Tibial nerve (tissue), 4 donors: ENCODE measurements around the gene FBXO42. TPM values are rescaled to one million over a fixed set of nuclear protein-coding genes. Genes with fewer than 3 reads are reported as not detected.

Source experiments
- DNase-seq, 2 donors: peaks; one replicate each; pipeline ENCODE4 v3.0.0-alpha.2; 2019; ENCODE audit warnings: low spot score in 2 of 2
- H3K27ac ChIP-seq, 4 donors: fragments of 200-600 bp; sonication (generic) in 3 of 4; one replicate each; pipeline ENCODE4 v1.5.1; 2017 to 2019; ENCODE audit warnings: mild to moderate bottlenecking in 1 of 4
- H3K27me3 ChIP-seq, 2 donors: fragments of 200-600 bp; sonication (generic) in 1 of 2; one replicate each; pipeline versions ENCODE4 v1.5.1 to v1.6.0; 2017 to 2019
- H3K36me3 ChIP-seq, 3 donors: fragments of 200-600 bp; sonication (generic); one replicate each; pipeline ENCODE4 v1.5.1; 2018 to 2019
- H3K4me1 ChIP-seq, 4 donors: fragments of 200-600 bp; sonication (generic) in 3 of 4; one replicate each; pipeline ENCODE4 v1.5.1; 2017 to 2019
- H3K4me3 ChIP-seq, 4 donors: fragments of 200-600 bp; sonication (generic) in 3 of 4; one replicate each; pipeline ENCODE4 v1.5.1; 2017 to 2019; ENCODE audit warnings: mild to moderate bottlenecking in 1 of 4, moderate library complexity in 1 of 4
- H3K9me3 ChIP-seq, 4 donors: fragments of 200-600 bp; sonication (generic) in 3 of 4; one replicate each; pipeline ENCODE4 v1.5.1; 2017 to 2019
- EP300 ChIP-seq, 2 donors: sonication (generic); formaldehyde crosslinking; IDR thresholded peaks; one replicate each; pipeline ENCODE4 v1.6.1; 2017; ENCODE audit warnings: antibody characterized with exemption in 2 of 2, mild to moderate bottlenecking in 1 of 2
- POLR2A ChIP-seq, 2 donors: fragments of 450-650 bp; IDR thresholded peaks; one replicate each; pipeline ENCODE4 v1.6.1; 2017; ENCODE audit warnings: antibody characterized with exemption in 2 of 2, mild to moderate bottlenecking in 2 of 2, moderate library complexity in 2 of 2
- WGBS, 2 donors: methylation state at CpG; one replicate each; pipeline ENCODE4 v1.1.5; 2018; 5-methylcytosine and 5-hydroxymethylcytosine counted together
- total RNA-seq, 4 donors: library from RNA; depleted of rRNA; stranded (reverse); fragments of >200 nt; gene quantifications; one replicate each; pipeline ENCODE4 v1.1.0, GENCODE V29; 2016
- TF ChIP-seq, protein P1 (sequence below), 5 experiments: fragments of 200-600 bp in 3 of 5; fragments of 450-650 bp in 2 of 5; sonication (generic) in 3 of 5; IDR thresholded peaks; one replicate each; pipeline ENCODE4 v1.5.1; 2016 to 2019; ENCODE audit warnings: antibody characterized with exemption in 5 of 5, mild to moderate bottlenecking in 3 of 5, moderate library complexity in 2 of 5

FBXO42 gene
- total RNA-seq, 4 donors from 2014 or later, result 39.8 to 69.4 (median 54.4) TPM

DNA sequence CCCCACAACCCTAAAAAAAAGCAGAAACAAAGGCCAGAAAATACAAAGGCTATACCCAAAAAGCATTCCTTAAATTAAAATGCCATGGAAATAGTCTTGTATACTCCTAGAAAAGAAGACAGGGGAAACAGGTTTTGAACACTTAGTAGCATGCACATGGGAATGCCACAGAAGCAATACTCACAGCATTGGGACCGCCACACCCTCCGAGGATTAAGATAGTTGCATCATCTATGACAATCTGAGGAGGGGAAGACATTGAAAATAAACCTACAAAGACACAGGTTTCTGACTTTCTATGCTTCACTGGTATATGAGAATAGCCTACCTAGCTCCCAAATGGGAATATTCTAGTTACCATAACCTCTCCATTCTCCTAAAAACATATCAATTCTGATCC is 99.4 kb downstream of the FBXO42 start:
- Histone ChIP-seq H3K27me3 (no peaks in the 10 kb centered on the region), H3K9me3 (no peaks in the 10 kb centered on the region), H3K27ac (peak overlapping the region in 2 of 4 donors; percentile 38 to 45), H3K4me1 (peaks cover 0 to 88% (median 33%) of the 10 kb centered on the region in 4 donors), H3K36me3 (peaks cover 0 to 51% (median 6%) of the 10 kb centered on the region in 3 donors), H3K4me3 (no peak overlapping the region)
- TF ChIP-seq, protein P1, sequence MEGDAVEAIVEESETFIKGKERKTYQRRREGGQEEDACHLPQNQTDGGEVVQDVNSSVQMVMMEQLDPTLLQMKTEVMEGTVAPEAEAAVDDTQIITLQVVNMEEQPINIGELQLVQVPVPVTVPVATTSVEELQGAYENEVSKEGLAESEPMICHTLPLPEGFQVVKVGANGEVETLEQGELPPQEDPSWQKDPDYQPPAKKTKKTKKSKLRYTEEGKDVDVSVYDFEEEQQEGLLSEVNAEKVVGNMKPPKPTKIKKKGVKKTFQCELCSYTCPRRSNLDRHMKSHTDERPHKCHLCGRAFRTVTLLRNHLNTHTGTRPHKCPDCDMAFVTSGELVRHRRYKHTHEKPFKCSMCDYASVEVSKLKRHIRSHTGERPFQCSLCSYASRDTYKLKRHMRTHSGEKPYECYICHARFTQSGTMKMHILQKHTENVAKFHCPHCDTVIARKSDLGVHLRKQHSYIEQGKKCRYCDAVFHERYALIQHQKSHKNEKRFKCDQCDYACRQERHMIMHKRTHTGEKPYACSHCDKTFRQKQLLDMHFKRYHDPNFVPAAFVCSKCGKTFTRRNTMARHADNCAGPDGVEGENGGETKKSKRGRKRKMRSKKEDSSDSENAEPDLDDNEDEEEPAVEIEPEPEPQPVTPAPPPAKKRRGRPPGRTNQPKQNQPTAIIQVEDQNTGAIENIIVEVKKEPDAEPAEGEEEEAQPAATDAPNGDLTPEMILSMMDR (IDR thresholded peaks at IDR 0.05), result no peak
- TF ChIP-seq POLR2A (IDR thresholded peaks at IDR 0.05), result no peak
- no peak for TF ChIP-seq EP300 (IDR thresholded peaks at IDR 0.05)
- WGBS, 2 donors, result 89 to 97% methylated on average over 2 of the region's 2 CpGs
- no peak for DNase-seq

DNA sequence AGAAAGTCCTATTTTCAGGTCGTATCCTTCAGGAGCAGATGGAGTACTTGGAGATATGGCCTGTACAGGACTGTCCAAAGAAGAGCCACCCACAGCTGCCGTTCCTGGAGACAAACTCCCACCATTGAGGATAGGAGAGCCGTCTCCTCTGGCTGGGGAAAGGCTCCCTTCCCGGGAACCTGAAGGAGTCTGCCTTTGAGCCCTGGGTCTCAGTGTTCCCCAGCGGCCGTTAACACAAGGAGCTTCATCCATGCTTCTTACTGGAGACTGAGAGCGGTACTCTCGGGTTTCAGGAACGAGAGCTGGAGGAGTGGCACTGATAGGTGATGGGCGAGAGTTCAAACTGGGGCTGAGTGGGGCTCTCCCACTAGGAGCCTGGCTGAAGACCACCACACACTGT is 100.9 kb downstream of the FBXO42 start:
- Histone ChIP-seq H3K36me3 (peaks cover 0 to 60% (median 6%) of the 10 kb centered on the region in 3 donors), H3K27ac (peak overlapping the region; percentile 62 to 90 (median 78)), H3K9me3 (no peaks in the 10 kb centered on the region), H3K4me3 (no peak overlapping the region), H3K27me3 (no peaks in the 10 kb centered on the region), H3K4me1 (peaks cover 0 to 90% (median 37%) of the 10 kb centered on the region in 4 donors)
- no peak for TF ChIP-seq POLR2A (IDR thresholded peaks at IDR 0.05)
- TF ChIP-seq, protein P1 (IDR thresholded peaks at IDR 0.05), result no peak
- no peak for TF ChIP-seq EP300 (IDR thresholded peaks at IDR 0.05)
- 83 to 91% methylated on average over 5 to 10 of the region's 10 CpGs for WGBS, 2 donors
- DNase-seq, result no peak

DNA sequence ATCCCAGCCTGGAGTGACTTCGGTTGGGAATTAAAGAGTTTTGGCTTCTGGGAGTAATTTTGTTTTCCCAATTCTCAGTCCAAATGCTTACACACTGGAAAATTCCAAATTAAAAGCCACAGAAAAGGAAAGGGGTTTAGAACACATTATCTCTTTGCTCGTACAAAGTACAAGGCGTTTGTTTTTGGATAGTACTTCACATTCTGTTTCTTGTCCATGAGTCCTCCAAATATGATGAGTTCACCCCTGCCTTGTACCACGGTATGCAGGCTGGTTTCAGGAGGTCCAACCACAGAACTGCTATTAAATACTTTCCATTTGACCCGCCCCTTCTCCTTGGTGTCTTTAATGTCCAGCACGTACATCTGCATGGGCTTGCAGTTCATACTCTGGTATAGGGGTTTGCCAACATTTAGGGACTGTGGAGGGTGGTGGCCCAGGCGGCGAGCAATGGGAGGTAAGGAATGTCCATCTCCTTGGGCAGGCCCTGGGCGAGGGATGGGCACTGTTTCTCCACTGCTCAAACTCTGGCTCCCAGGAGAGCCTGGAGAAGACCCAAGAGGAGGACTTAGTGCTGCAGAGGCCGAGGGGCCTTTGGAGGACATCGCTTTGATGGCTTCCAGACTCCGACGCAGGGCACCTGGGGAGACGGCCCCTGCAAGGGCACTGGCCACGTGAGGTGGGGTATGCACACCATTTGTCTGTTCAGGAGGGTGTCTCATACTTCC is 101.6 kb downstream of the FBXO42 start:
- 75 to 77% methylated on average over 15 of the region's 15 CpGs for WGBS, 2 donors
- peak in 1 of 2 donors; percentile 75 for TF ChIP-seq EP300 (IDR thresholded peaks at IDR 0.05)
- no peak for TF ChIP-seq POLR2A (IDR thresholded peaks at IDR 0.05)
- TF ChIP-seq, protein P1 (IDR thresholded peaks at IDR 0.05), result no peak
- no peak for DNase-seq
- Histone ChIP-seq H3K4me1 (peaks cover 0 to 83% (median 37%) of the 10 kb centered on the region in 4 donors), H3K4me3 (no peak overlapping the region), H3K27me3 (no peaks in the 10 kb centered on the region), H3K27ac (peak overlapping the region; percentile 62 to 90 (median 78)), H3K36me3 (peaks cover 0 to 57% (median 4%) of the 10 kb centered on the region in 3 donors), H3K9me3 (no peaks in the 10 kb centered on the region)

DNA sequence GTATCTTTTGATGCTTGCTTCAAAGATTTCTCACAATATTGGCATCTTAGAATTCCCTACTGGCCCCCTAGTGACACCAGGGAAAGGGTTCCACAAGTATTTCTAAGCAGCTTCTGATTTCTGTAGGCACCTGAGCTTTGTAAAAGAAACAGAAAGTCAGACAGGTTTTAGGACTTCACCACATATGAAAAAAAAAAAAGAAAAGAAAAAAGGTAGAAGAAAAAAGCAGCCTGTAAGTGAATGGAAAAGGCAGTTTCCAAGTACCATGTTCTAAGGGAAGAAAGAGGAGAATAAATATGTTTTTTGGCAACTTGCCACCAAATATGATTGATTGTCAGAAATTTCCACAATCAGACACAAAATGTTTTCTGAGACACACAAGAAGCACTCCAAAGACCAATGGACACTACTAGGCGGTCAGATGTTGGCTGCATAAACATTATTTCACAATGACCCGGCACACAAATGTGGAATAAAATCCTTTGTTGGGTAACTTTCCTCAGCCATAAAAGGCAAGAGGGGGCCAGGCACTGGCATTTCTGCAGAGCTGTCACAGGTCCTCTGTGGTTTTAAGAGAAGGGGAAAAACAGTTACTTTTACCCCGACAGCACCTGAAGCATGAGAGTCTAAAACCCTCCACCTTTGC is 102.6 kb downstream of the FBXO42 start:
- DNase-seq, result peak; percentile 55 to 78
- Histone ChIP-seq H3K36me3 (peaks cover 0 to 51% (median 0%) of the 10 kb centered on the region in 3 donors), H3K4me1 (peaks cover 0 to 82% (median 37%) of the 10 kb centered on the region in 4 donors), H3K27me3 (no peaks in the 10 kb centered on the region), H3K4me3 (no peak overlapping the region), H3K9me3 (no peaks in the 10 kb centered on the region), H3K27ac (peak overlapping the region; percentile 46 to 90 (median 78))
- 25 to 35% methylated on average over 3 of the region's 3 CpGs for WGBS, 2 donors
- TF ChIP-seq EP300 (IDR thresholded peaks at IDR 0.05) (peak; percentile 54 to 95), POLR2A (IDR thresholded peaks at IDR 0.05) (no peak)

DNA sequence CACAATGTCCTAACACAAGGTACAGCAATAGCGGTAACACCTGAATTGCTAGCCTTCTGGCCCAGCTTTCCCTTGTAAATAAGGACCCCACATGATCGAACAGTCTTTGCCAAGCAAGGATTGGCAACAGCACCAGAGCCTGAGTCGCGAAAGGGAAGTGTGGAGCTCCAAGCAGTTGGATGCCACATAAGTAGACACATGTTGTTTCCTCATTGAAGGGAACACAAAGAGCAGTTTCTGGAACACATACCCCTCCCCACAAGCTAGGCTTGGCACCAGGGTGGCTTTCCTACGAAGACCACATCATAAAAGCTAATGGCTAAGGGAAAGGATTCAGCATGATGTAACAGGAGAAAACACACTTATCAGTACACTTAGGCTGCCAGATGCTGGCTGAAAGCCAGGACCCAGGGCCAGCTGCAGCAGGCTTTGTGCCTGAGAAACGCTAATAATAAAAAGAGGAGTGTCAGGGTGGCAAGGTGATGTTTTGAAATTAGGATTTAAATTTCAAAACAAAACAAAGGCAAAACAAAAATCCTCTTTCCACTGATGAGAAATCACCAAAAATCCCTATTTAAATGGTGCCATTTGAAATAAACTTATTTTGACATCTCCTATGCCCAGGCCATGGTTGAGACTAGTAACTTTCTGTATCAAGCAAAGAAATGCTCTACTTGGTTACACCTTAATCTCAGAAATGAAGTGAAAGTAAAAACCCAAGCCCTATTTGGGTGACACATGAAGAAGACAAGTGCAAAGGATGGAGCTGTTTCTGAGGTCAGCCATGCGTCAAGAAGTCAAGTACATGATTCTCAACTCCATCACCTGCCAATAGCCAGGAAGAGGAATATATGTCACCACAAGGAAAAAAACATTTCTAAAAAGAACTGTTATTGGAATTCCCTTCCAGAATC is 103.4 kb downstream of the FBXO42 start:
- DNase-seq, result peak; percentile 79 to 86
- 25 to 31% methylated on average over 7 of the region's 7 CpGs for WGBS, 2 donors
- Histone ChIP-seq H3K27me3 (no peaks in the 10 kb centered on the region), H3K36me3 (peaks cover 0 to 44% (median 0%) of the 10 kb centered on the region in 3 donors), H3K27ac (peak overlapping the region; percentile 48 to 90 (median 76)), H3K9me3 (no peaks in the 10 kb centered on the region), H3K4me3 (no peak overlapping the region), H3K4me1 (peaks cover 0 to 84% (median 42%) of the 10 kb centered on the region in 4 donors)
- TF ChIP-seq POLR2A (IDR thresholded peaks at IDR 0.05) (no peak), EP300 (IDR thresholded peaks at IDR 0.05) (peak; percentile 76 to 93)
- TF ChIP-seq, protein P1 (IDR thresholded peaks at IDR 0.05), result no peak
